ENCODE measurements around the gene MEP1A.

- TF ChIP-seq, protein P1, sequence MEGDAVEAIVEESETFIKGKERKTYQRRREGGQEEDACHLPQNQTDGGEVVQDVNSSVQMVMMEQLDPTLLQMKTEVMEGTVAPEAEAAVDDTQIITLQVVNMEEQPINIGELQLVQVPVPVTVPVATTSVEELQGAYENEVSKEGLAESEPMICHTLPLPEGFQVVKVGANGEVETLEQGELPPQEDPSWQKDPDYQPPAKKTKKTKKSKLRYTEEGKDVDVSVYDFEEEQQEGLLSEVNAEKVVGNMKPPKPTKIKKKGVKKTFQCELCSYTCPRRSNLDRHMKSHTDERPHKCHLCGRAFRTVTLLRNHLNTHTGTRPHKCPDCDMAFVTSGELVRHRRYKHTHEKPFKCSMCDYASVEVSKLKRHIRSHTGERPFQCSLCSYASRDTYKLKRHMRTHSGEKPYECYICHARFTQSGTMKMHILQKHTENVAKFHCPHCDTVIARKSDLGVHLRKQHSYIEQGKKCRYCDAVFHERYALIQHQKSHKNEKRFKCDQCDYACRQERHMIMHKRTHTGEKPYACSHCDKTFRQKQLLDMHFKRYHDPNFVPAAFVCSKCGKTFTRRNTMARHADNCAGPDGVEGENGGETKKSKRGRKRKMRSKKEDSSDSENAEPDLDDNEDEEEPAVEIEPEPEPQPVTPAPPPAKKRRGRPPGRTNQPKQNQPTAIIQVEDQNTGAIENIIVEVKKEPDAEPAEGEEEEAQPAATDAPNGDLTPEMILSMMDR (IDR thresholded peaks at IDR 0.05), result no peak
- TF ChIP-seq POLR2A (IDR thresholded peaks at IDR 0.05), result no peak
- TF ChIP-seq POLR2AphosphoS5 (IDR thresholded peaks at IDR 0.05), result no peak
- TF ChIP-seq EP300 (IDR thresholded peaks at IDR 0.05), result no peak
Measured at GRCh38 chr6:46772762-46773161, 20.4 kb upstream of the MEP1A start.
